ENCODE data around the gene MEGF9. TPM values are rescaled to one million over a fixed set of nuclear protein-coding genes. Genes with fewer than 3 reads are reported as not detected.

MEGF9 gene
- total RNA-seq, 1 donor from 2014 or later: 14.3 TPM

- Histone ChIP-seq H3K4me3 (no peak overlapping the region), H3K4me1 (no peaks in the 10 kb centered on the region), H3K36me3 (no peaks in the 10 kb centered on the region), H3K9me3 (no peaks in the 10 kb centered on the region), H3K27ac (no peak overlapping the region), H3K27me3 (no peaks in the 10 kb centered on the region)
- peak in 2 of 3 experiments; percentile 26 to 41 for TF ChIP-seq CTCF (IDR thresholded peaks at IDR 0.05)
- intact Hi-C loops (cut with DNase I): loop anchor here (10.0 kb wide), 1 partner anchor 118 kb away; no protein-coding TSS in a partner anchor
- no peak for DNase-seq (ENCODE audit: low spot score in 2 of 2)
These were observed 28.7 kb upstream of the MEGF9 start for GRCh38 chr9:120742951-120743416.

- DNase-seq (ENCODE audit: low spot score in 2 of 2): no peak
- Histone ChIP-seq H3K4me3 (no peak overlapping the region), H3K4me1 (no peaks in the 10 kb centered on the region), H3K36me3 (no peaks in the 10 kb centered on the region), H3K9me3 (no peaks in the 10 kb centered on the region), H3K27me3 (no peaks in the 10 kb centered on the region), H3K27ac (no peak overlapping the region)
- intact Hi-C loops (cut with DNase I): loop anchor here (10.0 kb wide), 1 partner anchor 117 kb away; no protein-coding TSS in a partner anchor
- no peak for TF ChIP-seq CTCF (IDR thresholded peaks at IDR 0.05)
These were observed 27.4 kb upstream of the MEGF9 start for GRCh38 chr9:120741701-120742100.

GRCh38 chr9:120741191-120741590 lies 26.9 kb upstream of the MEGF9 start:
- no peak overlapping the region for H3K27ac ChIP-seq
- DNase-seq (ENCODE audit: low spot score in 2 of 2): no peak
- no peaks in the 10 kb centered on the region for H3K9me3 ChIP-seq
- no peak for TF ChIP-seq CTCF (IDR thresholded peaks at IDR 0.05)
- H3K36me3 ChIP-seq: no peaks in the 10 kb centered on the region
- H3K4me1 ChIP-seq: no peaks in the 10 kb centered on the region
- no peaks in the 10 kb centered on the region for H3K27me3 ChIP-seq
- intact Hi-C loops (cut with DNase I): loop anchor here (10.0 kb wide), 1 partner anchor 116 kb away; no protein-coding TSS in a partner anchor
- no peak overlapping the region for H3K4me3 ChIP-seq

- no peaks in the 10 kb centered on the region for H3K9me3 ChIP-seq
- H3K27ac ChIP-seq: no peak overlapping the region
- H3K27me3 ChIP-seq: no peaks in the 10 kb centered on the region
- H3K4me3 ChIP-seq: no peak overlapping the region
- intact Hi-C loops (cut with DNase I): loop anchor here (10.0 kb wide), 1 partner anchor 115 kb away; no protein-coding TSS in a partner anchor
- DNase-seq (ENCODE audit: low spot score in 2 of 2): no peak
- TF ChIP-seq CTCF (IDR thresholded peaks at IDR 0.05): no peak
- H3K4me1 ChIP-seq: peaks cover 0 to under 1% of the 10 kb centered on the region in 2 donors
- H3K36me3 ChIP-seq: no peaks in the 10 kb centered on the region
These were observed 25.9 kb upstream of the MEGF9 start for GRCh38 chr9:120740132-120740531.

- H3K36me3 ChIP-seq: no peaks in the 10 kb centered on the region
- H3K27me3 ChIP-seq: no peaks in the 10 kb centered on the region
- DNase-seq (ENCODE audit: low spot score in 2 of 2): no peak
- H3K27ac ChIP-seq: no peak overlapping the region
- no peaks in the 10 kb centered on the region for H3K9me3 ChIP-seq
- intact Hi-C loops (cut with DNase I): loop anchor here (10.0 kb wide), 1 partner anchor 197 kb away; no protein-coding TSS in a partner anchor
- H3K4me1 ChIP-seq: peaks cover 7 to 14% of the 10 kb centered on the region in 2 donors
- H3K4me3 ChIP-seq: no peak overlapping the region
- TF ChIP-seq CTCF (IDR thresholded peaks at IDR 0.05): no peak
These were observed 23.3 kb upstream of the MEGF9 start for GRCh38 chr9:120737416-120738165.
